ENCODE measurements around the gene FUT7.
A peak's percentile ranks its signal among the peaks of the same experiment; 100 is the strongest.

FUT7 gene

DNA sequence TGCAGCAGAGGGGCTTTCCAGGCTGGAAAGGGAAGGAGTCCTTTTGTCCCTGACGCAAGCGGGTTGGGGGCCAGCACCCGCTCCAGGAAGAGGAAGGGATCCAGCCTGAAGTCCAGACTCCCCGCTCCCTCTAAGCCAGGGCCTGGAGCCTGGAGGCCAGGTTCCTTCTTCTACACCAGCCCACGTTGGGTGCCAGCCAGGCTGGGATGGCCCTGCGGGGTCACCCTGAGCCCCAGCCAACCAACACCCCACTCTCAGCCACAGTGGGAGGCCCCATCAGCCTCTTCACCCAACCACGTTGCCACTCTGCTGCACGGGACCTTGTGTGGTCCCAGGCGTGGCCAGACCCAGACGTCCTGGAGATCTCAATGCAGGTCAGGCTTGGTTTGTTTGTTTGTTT lies 970 bp upstream of the FUT7 start:
- no peak for DNase-seq (ENCODE audit: low read depth)

DNA sequence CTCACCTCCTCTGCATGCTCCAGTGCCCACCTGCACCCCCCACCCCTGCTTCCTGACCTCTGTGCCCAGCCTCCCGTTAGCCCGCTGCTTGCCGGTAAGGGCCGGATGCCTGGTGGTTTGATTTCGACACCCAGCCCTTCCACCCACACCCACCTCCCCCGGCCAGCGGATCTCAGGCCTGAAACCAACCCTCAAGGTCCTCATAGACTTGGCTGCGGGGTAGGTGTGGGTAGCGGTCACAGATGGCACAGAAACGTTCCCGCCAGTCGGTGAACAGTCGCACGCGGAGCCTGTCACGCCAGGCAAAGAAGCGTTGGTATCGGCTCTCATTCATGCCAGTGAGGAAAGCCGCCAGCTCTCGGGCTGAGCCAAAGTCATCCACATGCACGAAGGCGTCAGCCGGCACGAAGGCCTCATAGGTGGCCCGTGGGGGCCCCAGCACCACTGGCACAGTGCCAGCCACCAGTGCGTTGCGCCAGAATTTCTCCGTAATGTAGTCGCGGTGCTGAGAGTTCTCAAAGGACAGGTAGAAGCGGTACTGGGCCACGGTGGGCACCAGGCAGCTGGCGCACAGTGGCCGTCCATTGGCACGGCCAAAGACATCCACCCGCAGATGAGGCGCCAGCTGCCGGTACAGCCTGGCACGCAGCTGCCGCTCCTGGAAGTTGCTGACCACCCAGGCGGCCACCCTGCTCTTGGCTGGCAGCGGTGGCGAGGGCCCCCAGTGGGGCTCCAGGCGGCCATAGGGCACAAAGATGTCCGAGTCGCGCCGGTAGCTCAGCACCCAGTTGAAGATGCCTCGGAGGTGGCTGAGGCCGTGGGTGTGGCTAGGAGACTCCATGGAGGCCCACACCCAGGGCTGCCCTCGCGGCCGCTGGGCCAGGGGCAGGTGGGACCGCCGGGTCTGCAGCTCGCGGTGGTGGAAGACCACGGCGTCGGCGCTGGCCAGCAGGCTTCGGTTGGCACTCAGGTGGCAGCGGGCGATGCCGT lies 1.1 kb downstream of the FUT7 start:
- no peak for DNase-seq (ENCODE audit: low read depth)

DNA sequence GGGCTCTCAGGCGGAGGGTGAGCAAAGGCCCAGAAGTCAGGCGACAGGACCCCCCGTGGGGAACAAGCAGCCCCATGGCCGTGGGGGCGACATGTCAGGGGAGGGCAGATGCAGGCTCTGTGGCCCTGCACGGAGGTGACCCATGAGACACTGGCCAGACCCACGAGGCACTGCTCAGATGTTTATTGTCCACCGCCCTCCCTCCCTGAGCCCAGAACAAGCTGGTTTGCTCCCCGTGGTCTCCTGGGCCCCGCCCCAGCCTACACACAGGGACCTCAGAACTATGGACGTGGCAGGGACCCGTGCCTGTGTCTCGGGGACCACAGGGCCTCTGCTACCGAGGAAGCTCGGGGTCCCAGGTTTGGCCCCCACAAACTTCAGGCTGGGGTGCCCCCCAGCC lies 1.9 kb downstream of the FUT7 start:
- no peak for DNase-seq (ENCODE audit: low read depth)

DNA sequence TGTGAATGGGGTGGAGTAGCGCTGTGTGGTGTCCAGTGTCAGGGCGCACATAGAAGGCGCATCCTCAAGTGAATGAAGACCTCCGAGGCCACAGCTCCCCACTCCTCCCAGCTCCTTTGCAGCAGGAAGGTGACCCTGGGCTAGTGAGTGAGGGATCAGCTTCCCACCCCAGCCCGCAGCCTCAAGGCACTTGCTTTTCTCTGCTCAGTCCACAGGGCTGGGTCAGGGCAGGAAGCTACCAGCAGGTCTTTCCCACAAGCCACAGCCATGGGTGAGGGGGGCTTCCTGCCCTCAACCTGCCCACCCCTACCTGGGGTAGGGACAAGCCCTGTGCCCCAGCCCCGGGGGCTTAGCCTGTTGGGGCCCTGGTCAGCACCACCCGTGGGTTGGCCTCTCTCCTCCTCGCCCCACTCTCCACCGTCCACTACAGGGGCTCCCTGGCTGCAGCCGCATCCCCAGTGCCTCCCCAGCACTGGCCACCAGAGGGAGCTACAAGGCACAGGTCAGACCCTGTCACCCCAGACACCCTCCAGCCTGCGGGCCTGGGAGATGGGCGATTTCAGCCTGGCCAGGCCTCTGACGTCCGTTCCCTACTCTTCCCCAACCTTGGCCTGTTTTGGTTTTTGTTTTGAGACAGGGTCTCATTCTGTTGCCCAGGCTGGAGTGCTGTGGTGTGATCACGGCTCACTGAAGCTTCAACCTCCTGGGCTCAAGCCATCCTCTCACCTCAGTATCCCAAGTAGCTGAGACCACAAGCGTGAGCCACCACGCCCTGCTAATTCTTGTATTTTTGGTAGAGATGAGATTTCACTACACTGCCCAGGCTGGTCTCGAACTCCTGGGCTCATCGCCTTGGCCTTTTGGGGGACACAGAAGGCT lies 2.6 kb downstream of the FUT7 start:
- no peak for DNase-seq (ENCODE audit: low read depth)

DNA sequence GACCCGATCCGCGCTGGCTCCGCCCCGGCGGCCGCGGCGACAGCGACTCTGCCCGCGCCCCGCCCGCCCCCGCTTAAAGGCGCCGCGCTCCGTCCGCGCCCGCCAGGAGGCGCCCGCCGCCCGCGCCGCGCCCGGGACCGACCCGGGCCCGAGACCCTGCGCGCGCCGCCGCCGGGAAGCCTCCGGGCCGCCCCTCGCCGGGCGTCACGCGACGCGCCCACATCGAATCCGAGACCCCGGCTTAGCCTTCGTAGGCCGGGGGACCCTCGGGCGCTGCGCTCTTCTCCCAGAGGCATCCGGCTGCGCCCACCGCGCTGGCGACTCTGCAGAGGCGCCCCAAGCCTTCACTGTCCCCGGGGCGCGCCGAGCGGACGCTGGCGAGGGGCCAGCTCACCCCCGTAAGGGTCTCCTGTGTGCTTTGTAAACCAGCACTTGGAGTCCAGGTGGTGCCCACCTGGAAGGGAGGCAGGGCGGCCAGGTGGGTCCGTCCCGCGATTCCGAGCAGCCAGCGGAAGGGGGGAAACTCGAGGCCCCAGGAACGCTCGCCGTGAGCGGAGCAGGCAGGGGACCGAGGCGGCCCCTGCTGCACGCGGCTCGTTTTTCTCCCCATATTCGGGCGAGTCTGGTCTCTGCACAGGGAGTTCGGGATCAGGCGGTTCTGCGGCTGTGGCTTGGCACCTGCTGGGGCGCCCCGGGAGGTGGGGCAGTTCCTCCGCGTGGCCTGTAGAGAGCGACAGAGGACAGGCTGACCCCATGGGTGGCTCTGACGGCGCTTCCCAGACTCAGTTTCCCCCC lies 3.4 kb downstream of the FUT7 start:
- peak; percentile 58 for DNase-seq (ENCODE audit: low read depth)

DNA sequence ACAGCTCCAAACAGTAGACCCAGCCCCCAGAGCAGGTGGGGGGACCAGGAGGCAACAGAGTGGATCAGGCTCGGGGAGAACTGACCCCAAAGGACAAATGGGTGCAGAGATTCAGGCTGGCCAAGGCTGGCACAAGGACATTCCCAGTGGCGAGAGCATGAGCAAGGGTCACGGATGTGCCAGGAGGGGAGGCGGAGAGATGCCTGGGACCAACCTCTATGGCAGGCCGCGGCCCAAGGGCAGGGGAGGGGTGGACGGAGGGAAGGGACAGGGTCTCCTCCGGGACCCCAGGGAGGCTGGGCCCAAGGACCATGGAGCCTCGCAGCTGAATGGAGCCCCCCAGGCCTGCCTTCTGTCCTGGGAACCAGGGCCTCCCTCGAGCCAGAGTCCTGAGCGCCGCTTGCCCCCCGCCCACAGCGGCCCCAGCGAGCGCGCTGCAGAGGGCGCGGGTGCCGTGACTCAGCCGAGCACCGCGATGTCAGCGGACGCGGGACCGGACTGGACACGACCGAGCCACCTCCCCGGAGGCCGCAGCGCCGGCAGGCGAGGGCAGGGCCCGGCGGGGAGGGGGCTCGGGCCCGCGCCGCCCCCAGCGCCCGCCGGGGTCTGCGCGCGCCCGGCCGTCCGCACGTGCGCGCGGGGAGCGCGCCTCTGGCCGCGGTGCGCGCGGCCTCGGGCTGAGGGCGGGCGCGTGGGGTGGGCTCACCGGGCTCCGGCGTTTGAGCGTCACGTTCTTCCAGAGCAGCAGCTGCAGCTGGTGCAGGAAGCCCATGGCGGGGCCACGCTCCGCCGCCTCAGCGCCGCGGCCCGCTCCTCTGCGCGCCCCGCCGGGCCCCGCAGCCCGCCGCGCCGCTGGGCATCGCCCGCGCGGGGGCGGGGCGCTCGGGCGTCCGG lies 4.3 kb downstream of the FUT7 start, which contains the start of gene ABCA2:
TSS of gene ABCA2 (minus strand) at position 869 of the 894 bp plus-strand sequence. CDS start at position 772, 97 bp downstream.
- DNase-seq (ENCODE audit: low read depth): no peak

DNA sequence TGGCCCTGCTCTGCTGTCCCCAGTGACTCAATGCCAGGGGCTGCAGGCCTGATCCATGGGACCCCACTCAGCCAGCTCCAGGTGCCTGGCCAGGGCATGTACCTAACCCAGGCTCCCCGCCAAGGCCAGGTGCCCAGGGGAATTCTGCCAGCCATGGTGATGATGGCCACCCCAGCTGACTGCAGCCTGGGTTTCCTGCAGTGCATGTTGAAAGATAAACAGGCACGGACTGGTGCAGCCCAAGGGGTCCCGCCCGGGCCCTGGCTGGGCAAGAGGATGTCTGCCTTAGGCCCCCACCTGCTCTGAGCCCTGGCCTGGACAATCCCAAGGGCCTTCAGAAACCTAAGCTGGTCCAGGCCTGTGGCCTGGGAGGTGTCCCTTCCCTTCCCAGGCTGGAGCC lies 5.1 kb downstream of the FUT7 start:
- DNase-seq (ENCODE audit: low read depth): no peak

DNA sequence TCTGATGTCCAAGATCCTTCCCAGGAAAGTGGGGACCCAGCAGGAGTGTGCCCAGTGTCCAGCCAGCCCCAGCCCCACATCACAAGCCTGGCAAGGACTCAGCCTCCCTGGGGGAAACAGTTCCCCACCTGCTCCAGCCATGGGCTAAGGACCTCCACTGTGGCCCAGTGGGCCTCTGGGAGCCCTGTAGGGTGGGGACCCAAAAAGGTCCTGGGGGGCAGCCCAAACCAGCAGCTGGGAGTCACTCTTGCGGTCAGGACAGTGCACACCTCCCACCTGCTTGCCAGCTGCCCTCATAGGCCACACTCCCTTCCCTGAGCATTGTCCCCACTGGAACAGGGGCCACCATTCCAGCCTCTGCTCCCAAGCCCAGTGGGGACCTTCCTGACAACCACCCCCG lies 5.5 kb downstream of the FUT7 start:
- no peak for DNase-seq (ENCODE audit: low read depth)

DNA sequence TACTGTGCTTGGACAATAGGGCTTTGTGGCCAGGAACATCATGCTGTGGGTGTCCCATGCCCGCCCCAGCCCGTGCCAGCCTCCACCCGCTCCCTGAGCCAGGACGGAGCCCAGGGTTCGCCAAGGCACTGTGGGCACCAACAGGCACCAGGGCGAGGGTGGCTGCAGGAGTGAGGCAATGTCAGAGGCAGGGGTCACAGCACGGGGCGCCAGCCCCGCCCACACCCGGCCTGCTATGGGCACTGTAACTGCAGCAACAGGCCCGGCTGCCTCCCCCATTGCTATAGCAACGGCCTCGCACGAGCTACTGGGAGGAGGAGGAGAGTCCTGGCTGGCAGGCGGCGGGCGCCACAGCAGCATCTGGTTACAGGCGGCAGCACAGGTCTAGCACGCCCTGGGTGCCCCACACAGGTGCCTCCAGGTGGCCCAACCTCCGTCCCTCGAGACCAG lies 6.3 kb downstream of the FUT7 start:
- DNase-seq (ENCODE audit: low read depth): no peak

DNA sequence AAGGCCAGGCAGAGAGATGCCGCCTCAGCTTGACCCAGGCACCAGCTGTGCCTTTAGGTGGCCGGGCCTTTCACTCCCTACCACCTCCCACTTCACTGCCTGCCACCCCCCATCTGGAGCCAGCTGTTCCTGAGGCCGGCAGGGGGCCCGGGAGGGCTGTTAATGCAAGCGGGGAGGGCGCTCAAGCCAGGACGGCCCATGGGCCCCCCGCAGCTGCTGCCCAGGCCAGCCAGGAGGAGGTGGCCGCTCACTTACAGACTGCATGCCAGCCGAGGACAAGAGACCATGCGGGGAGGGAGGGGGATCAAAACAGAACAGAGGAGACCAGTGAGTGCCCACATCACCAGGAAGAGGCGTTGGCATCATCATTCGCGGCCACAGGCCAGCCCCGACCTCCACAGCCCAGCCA lies 8.3 kb downstream of the FUT7 start:
- no peak for DNase-seq (ENCODE audit: low read depth)

DNA sequence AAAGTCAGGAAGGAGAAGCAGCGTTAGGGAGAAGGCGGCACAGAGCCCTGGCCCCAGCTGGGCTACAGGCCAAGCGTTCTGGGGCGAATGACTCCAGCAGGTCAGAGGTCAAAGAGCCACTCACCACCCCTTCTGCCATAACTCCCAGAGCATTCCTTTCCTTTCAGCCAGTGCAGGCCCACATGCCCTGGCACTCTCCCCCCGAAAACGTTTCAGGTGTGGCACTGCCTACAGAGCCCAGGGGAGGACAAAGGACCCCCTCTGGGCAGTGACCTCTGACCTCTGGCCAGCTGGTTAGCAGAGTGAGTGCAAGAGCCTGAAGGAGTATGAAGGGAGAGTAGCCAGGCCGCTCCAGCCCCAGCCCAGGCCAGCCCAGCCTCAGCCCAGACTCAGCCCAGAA lies 8.7 kb downstream of the FUT7 start:
- DNase-seq (ENCODE audit: low read depth): no peak

DNA sequence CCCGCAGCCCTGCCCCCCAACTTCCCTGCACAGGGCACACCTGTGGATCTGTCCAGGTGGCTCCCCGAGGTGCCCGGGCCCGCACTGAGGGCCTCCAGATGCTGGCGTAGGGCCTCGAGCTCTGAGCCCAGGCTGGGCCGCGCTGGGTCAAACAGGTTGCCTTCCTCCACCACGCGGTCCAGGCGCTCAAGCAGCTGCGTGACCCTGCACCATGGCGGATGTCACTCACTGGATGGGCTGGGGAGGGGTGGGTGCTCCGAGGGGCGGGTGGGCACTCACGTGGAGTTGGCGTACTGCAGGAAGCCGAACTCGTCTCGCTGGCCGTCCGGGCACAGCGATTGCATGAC lies 9.3 kb downstream of the FUT7 start:
- DNase-seq (ENCODE audit: low read depth): no peak

DNA sequence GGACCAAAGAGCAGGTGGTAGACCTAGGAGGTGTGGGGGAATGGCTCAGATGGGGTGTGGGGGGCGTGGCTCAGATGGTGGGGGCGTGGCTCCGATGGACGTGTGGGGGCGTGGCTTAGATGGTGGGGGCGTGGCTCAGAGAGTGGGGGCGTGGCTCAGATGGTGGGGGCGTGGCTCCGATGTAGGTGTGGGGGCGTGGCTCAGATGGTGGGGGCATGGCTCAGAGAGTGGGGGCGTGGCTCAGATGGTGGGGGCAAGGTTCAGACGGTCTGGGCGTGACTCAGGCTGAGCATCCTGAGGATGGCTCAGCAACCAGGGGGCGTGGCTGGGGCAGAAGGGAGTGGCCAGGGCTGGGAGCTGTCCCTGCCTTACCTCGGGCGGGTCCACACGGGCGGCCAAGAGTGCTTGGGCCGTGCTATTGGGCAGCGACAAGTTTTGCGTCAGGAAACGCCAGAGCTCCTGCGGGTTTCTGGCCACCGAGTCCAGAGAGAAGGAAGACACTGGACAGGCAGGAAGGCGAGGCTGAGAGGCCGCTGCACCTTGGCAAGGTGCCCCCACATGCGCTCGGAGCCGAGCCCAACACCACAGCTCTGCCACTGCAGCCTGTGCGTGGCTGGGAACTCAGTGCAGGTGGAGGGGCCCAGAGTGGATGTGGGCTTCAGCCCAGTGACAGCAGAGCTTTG lies 9.8 kb downstream of the FUT7 start:
- peak; percentile 70 for DNase-seq (ENCODE audit: low read depth)

DNA sequence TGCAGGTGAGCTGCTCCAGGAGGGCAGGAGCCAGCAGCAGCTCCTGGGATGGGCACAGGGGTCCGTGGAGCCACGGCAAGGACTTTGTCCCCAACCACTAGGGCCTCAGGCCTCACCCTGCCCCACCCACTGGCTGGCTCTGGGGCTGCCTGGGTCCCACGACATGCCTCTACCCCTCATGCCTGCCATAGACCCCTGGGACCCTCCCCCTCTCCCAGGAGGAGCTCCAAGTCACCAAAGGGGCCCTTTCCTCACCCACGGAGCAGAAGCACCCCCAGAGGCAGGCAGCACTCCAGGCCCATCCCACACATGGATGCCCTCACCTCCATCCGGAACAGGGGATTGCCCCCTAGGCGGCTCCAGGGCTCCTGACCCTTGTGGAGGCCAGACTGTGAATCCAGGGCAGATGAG lies 10.3 kb downstream of the FUT7 start:
- DNase-seq (ENCODE audit: low read depth): no peak

DNA sequence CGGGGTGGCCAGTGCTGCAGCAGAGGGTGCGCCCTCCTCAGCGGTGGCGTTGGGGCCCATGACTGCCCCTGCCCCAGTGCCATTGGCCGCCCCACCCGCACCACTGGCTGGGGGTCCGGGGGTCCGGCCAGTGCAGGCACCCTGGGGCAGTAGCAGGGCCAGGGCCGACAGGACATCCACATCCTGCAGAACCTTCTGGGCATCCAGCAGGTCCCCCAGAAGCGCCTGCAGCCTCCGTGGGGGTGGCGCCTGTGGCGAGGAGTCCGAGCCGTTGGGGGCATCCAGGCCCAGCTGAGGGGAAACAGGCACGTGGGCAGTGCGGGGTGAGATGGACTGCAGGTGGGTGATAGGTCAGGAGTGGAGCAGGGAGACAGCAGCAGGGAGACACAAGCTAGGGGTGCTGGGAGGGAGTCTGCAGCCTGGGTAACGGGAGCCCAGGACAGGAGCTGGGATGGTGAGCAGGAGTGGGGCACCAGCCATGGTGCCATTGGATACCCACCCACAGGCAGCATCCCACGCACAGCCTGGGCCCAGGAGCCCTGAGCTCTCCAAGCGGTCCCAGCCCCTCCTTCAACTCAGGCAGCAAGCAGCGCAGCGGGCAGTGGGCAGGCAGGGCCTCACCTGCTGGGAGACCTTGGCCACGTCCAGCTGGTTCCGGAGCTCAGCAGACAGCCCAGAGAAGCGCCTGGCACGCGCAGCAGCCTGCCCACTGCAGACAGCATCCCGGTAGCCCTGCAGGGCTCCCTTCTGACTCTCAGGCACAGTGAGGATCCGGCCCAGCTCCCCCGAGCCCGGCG lies 10.9 kb downstream of the FUT7 start:
- no peak for DNase-seq (ENCODE audit: low read depth)

DNA sequence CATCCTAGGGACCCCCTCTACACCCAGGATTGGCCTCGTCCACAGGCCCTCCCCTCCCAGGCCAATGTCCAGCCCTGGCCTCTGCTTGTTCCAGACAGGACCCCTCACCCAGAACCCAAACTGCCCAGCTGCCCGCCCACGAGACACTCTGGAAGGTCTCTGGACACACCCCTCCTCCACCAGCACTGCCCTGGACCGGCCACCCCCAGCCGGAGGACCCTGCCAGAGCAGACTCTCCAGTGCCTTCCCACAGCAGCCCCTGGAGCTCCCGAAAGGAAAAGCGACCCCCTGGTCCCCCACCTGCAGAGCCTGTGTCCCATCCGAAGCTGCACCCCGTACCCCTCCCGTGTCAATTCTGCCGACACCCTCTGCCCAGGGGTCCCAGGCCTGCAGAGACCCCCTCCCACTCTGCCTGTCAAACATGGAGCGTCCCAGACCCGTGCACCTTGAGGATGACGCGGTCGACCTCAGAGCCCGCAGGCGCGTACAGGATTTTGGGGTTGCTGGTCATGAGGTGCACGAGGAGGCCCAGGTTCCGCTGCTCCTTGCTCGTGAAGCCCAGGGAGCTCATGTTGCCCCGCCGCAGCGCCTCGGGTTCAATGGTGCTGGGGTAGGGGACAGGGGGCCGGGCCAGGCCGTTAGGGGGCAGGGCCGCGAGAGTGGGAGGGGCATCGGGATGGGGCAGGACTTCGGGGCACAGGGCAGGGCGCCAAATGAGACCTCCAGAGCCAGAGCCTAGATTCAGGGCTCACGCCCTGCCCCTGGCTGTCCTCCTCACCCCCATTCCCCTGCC lies 11.8 kb downstream of the FUT7 start:
- no peak for DNase-seq (ENCODE audit: low read depth)

DNA sequence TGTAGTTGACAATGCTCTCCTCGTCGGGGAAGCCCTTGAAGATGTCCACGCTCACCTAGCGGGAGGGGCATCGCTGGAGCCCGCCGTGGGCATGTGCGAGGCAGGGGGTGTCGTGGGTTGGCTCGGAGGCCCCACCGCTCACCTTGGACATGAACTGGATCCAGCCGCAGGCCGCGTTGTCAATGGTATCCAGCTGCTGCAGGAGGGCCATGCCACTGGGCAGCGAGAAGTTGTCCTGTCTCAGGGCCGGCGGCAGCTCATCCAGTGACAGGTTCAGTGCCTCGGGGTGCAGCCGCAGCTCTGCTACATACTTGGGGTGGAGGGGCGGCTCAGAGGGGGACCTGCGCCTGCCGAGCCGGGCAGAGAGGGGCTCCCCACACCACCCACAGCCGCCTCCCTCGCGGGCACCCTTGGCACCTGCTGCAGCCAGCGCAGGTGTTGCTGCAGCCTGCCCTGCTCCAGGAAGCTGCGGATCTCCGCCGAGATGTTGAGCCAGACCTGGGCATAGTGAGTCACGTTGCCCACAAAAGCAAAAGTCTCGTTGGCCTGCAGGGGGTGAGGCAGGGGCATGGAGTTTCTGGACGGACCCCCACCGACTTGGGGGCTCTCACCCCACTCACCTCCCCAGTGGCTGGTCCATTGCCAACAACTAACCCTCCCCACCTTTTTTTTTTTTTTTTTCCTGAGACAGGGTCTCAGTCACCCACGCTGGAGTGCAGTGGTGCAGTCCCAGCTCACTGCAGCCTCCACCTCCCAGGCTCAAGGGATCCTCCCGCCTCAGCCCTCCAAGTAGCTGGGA lies 12.9 kb downstream of the FUT7 start:
- no peak for DNase-seq (ENCODE audit: low read depth)
